ENCODE measurements around the gene WWTR1.

WWTR1 gene

GRCh38 chr3:149620291-149621020 lies 37.4 kb downstream of the WWTR1 start:
- no peak for DNase-seq

- DNase-seq: no peak
Observed at GRCh38 chr3:149619136-149619535, 38.7 kb downstream of the WWTR1 start.

- no peak for DNase-seq
Observed at GRCh38 chr3:149618151-149619123, 39.4 kb downstream of the WWTR1 start.

GRCh38 chr3:149615731-149616221 lies 42.0 kb downstream of the WWTR1 start:
- DNase-seq: no peak

GRCh38 chr3:149613988-149614387 lies 43.8 kb downstream of the WWTR1 start:
- DNase-seq: no peak

GRCh38 chr3:149612456-149612855 lies 45.4 kb downstream of the WWTR1 start:
- no peak for DNase-seq

GRCh38 chr3:149611149-149611548 lies 46.7 kb downstream of the WWTR1 start:
- DNase-seq: no peak

GRCh38 chr3:149610351-149611105 lies 47.3 kb downstream of the WWTR1 start:
- no peak for DNase-seq

- DNase-seq: no peak
Observed at GRCh38 chr3:149609595-149609994, 48.2 kb downstream of the WWTR1 start.

- no peak for DNase-seq
Observed at GRCh38 chr3:149608987-149609386, 48.8 kb downstream of the WWTR1 start.

GRCh38 chr3:149605902-149606301 lies 51.9 kb downstream of the WWTR1 start:
- no peak for DNase-seq

GRCh38 chr3:149604125-149604875 lies 53.5 kb downstream of the WWTR1 start:
- no peak for DNase-seq

GRCh38 chr3:149603126-149604074 lies 54.4 kb downstream of the WWTR1 start:
- DNase-seq: no peak

GRCh38 chr3:149600634-149601033 lies 57.2 kb downstream of the WWTR1 start:
- no peak for DNase-seq

GRCh38 chr3:149599236-149599635 lies 58.6 kb downstream of the WWTR1 start:
- no peak for DNase-seq

GRCh38 chr3:149596134-149596770 lies 61.6 kb downstream of the WWTR1 start:
- no peak for DNase-seq

- no peak for DNase-seq
Observed at GRCh38 chr3:149593418-149594160, 64.2 kb downstream of the WWTR1 start.

GRCh38 chr3:149592758-149593240 lies 65.0 kb downstream of the WWTR1 start:
- DNase-seq: no peak

- DNase-seq: no peak
Observed at GRCh38 chr3:149590691-149591441, 67.0 kb downstream of the WWTR1 start.
